ENCODE data around the gene USP10. TPM values are rescaled to one million over a fixed set of nuclear protein-coding genes. Genes with fewer than 3 reads are reported as not detected.

USP10 gene
- total and polyA plus RNA-seq, 9 donors = 30.6 to 73.4 (median 57.3) TPM

GRCh38 chr16:84712138-84712671, 12.4 kb downstream of the USP10 start:
- H3K27ac ChIP-seq (ENCODE audit: low read length) = no peak overlapping the region
- no peaks in the 10 kb centered on the region for H3K36me3 ChIP-seq (ENCODE audit: control insufficient read depth, insufficient read depth, low read length)
- 78% methylated on average over 6 of the region's 8 CpGs for WGBS (ENCODE audit: insufficient coverage)
- no peaks in the 10 kb centered on the region for H3K27me3 ChIP-seq (ENCODE audit: control insufficient read depth, insufficient read depth, low read length)
- DNase-seq = no peak
- no peak overlapping the region for H3K4me3 ChIP-seq (ENCODE audit: low read length)
- H3K9me3 ChIP-seq (replicated peaks; ENCODE audit: control insufficient read depth, low read depth, low read length) = no peaks in the 10 kb centered on the region
- peaks cover 11% of the 10 kb centered on the region for H3K4me1 ChIP-seq (ENCODE audit: control insufficient read depth, insufficient read depth, low read length)

GRCh38 chr16:84712801-84713775, 13.3 kb downstream of the USP10 start:
- H3K27me3 ChIP-seq (ENCODE audit: control insufficient read depth, insufficient read depth, low read length) = no peaks in the 10 kb centered on the region
- H3K4me1 ChIP-seq (ENCODE audit: control insufficient read depth, insufficient read depth, low read length) = peaks cover 11% of the 10 kb centered on the region
- H3K9me3 ChIP-seq (replicated peaks; ENCODE audit: control insufficient read depth, low read depth, low read length) = no peaks in the 10 kb centered on the region
- no peak for DNase-seq
- no peak overlapping the region for H3K4me3 ChIP-seq (ENCODE audit: low read length)
- WGBS (ENCODE audit: insufficient coverage) = 90% methylated on average over 7 of the region's 13 CpGs
- H3K27ac ChIP-seq (ENCODE audit: low read length) = no peak overlapping the region
- no peaks in the 10 kb centered on the region for H3K36me3 ChIP-seq (ENCODE audit: control insufficient read depth, insufficient read depth, low read length)

DNA sequence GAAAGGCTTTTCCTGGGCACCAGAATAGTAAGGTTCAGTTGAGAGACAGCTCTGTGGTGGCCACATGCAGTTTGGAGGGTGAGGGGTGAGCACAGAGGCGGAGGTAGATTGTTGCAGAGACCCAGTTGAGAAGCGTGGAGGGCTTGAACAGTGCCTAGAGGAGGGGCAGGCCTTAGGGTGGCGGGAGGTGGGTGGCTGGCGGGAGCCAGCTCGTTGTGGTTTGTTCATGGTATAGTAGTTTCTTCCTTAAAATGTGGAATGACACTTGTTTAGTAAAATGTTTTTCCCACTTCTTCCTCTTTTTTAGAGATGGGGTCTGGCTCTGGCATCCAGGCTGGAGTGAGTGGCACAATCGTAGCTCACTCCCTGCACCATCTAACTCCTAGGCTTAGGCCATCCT, 14.2 kb downstream of the USP10 start:
- Histone ChIP-seq H3K36me3 (ENCODE audit: control insufficient read depth, insufficient read depth, low read length) (no peaks in the 10 kb centered on the region), H3K4me1 (ENCODE audit: control insufficient read depth, insufficient read depth, low read length) (peaks cover 11% of the 10 kb centered on the region), H3K9me3 (replicated peaks; ENCODE audit: control insufficient read depth, low read depth, low read length) (no peaks in the 10 kb centered on the region), H3K4me3 (ENCODE audit: low read length) (no peak overlapping the region), H3K27ac (ENCODE audit: low read length) (no peak overlapping the region), H3K27me3 (ENCODE audit: control insufficient read depth, insufficient read depth, low read length) (no peaks in the 10 kb centered on the region)
- WGBS (ENCODE audit: insufficient coverage) = 76% methylated on average over 2 of the region's 6 CpGs
- no peak for DNase-seq

DNA sequence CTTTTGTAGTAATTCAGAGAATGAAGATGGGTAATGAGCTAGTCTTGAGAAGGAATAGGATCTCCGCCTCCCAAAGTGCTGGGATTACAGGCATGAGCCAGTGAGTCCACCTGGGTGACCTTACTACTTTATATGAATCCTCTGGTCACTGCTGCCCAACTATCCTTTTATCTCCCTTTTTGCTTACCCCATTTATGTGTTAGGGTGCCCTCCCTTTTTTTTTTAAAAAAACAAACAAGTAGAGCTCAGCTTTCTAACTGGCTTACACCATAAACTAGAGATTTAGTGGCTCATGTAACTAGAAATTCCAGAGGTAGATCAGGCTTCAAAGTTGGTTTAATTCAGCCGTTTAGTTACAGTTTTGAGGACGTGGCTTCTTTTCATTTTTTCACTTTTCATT, 15.6 kb downstream of the USP10 start:
- no peak overlapping the region for H3K27ac ChIP-seq (ENCODE audit: low read length)
- no peak for DNase-seq
- 87% methylated on average over 3 of the region's 3 CpGs for WGBS (ENCODE audit: insufficient coverage)
- peaks cover 13% of the 10 kb centered on the region for H3K4me1 ChIP-seq (ENCODE audit: control insufficient read depth, insufficient read depth, low read length)
- H3K9me3 ChIP-seq (replicated peaks; ENCODE audit: control insufficient read depth, low read depth, low read length) = no peaks in the 10 kb centered on the region
- H3K27me3 ChIP-seq (ENCODE audit: control insufficient read depth, insufficient read depth, low read length) = no peaks in the 10 kb centered on the region
- H3K4me3 ChIP-seq (ENCODE audit: low read length) = no peak overlapping the region
- no peaks in the 10 kb centered on the region for H3K36me3 ChIP-seq (ENCODE audit: control insufficient read depth, insufficient read depth, low read length)

DNA sequence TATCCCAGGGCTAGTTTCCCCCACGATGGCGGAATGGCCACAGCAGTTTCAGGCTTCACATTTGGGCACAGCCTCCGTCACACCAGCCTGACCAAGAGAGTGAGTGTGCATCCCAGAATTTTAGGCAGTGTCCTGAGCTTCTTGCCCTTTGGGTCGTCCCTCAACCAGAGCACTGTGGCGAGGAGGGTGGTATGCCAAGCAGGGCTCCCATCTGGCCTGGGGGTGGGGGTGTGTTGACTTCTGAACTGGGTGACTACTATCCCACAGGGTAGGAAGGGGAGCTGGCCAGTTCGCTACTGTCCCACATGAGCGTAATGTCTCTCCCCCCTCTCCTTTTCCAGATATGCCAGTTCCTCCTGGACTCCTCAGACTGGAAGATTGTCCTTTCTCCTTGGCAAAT, 16.1 kb downstream of the USP10 start:
- H3K4me3 ChIP-seq (ENCODE audit: low read length) = no peak overlapping the region
- no peaks in the 10 kb centered on the region for H3K36me3 ChIP-seq (ENCODE audit: control insufficient read depth, insufficient read depth, low read length)
- no peaks in the 10 kb centered on the region for H3K9me3 ChIP-seq (replicated peaks; ENCODE audit: control insufficient read depth, low read depth, low read length)
- WGBS (ENCODE audit: insufficient coverage) = 89% methylated on average over 5 of the region's 7 CpGs
- no peak for DNase-seq
- H3K27me3 ChIP-seq (ENCODE audit: control insufficient read depth, insufficient read depth, low read length) = no peaks in the 10 kb centered on the region
- peaks cover 13% of the 10 kb centered on the region for H3K4me1 ChIP-seq (ENCODE audit: control insufficient read depth, insufficient read depth, low read length)
- no peak overlapping the region for H3K27ac ChIP-seq (ENCODE audit: low read length)

DNA sequence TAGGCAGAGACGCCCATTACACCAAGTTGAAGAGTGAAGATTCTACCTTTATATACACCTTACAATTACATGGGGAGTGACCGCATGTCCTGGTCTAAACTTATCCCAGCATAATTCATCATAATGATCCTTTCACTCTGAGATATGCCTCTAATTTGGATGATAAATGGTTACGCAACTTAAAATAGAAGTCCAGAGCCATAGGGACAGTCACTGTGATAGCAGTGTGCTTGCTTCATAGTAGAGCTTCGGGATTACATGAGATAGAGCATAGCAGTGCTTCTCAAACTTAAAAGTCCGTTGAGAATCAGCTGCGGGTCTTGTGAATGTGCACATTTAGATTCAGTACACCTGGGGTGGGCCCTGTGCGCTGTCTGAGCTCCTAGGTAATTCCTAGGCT, 16.9 kb downstream of the USP10 start:
- Histone ChIP-seq H3K36me3 (ENCODE audit: control insufficient read depth, insufficient read depth, low read length) (no peaks in the 10 kb centered on the region), H3K27ac (ENCODE audit: low read length) (no peak overlapping the region), H3K9me3 (replicated peaks; ENCODE audit: control insufficient read depth, low read depth, low read length) (no peaks in the 10 kb centered on the region), H3K27me3 (ENCODE audit: control insufficient read depth, insufficient read depth, low read length) (no peaks in the 10 kb centered on the region), H3K4me1 (ENCODE audit: control insufficient read depth, insufficient read depth, low read length) (peaks cover 13% of the 10 kb centered on the region), H3K4me3 (ENCODE audit: low read length) (no peak overlapping the region)
- WGBS (ENCODE audit: insufficient coverage) = 87% methylated on average over 5 of the region's 7 CpGs
- DNase-seq = no peak

- peaks cover 13% of the 10 kb centered on the region for H3K4me1 ChIP-seq (ENCODE audit: control insufficient read depth, insufficient read depth, low read length)
These were observed 17.7 kb downstream of the USP10 start for GRCh38 chr16:84717484-84717883.

DNA sequence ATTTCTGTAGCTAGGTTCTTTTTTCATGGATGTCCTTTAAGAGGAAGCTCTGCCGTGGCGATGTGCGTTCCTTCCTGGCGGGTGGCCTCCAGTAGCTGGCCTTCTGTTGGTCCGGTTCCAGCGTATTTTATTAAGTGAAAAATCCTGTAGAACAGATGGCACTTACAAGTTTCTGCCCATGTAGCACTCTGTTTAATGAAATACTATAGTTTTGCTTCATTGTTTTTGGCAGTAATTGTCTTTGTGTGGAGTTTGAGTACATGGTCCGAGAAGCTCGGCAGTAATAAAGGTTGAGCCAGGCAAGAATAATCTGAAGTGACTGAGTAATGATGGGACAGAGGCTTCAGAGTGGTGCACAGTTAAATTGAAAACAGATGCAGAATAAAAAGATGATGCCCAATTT, 20.4 kb downstream of the USP10 start:
- no peak overlapping the region for H3K27ac ChIP-seq (ENCODE audit: low read length)
- WGBS (ENCODE audit: insufficient coverage) = 56% methylated on average over 2 of the region's 8 CpGs
- peaks cover 2% of the 10 kb centered on the region for H3K4me1 ChIP-seq (ENCODE audit: control insufficient read depth, insufficient read depth, low read length)
- DNase-seq = peak; percentile 34
- H3K4me3 ChIP-seq (ENCODE audit: low read length) = no peak overlapping the region
- H3K27me3 ChIP-seq (ENCODE audit: control insufficient read depth, insufficient read depth, low read length) = no peaks in the 10 kb centered on the region
- H3K36me3 ChIP-seq (ENCODE audit: control insufficient read depth, insufficient read depth, low read length) = no peaks in the 10 kb centered on the region
- H3K9me3 ChIP-seq (replicated peaks; ENCODE audit: control insufficient read depth, low read depth, low read length) = no peaks in the 10 kb centered on the region

More at GRCh38 chr16:84717484-84717883, 17.7 kb downstream of the USP10 start:
- H3K9me3 ChIP-seq (replicated peaks; ENCODE audit: control insufficient read depth, low read depth, low read length) = no peaks in the 10 kb centered on the region
- no peaks in the 10 kb centered on the region for H3K27me3 ChIP-seq (ENCODE audit: control insufficient read depth, insufficient read depth, low read length)
- H3K36me3 ChIP-seq (ENCODE audit: control insufficient read depth, insufficient read depth, low read length) = no peaks in the 10 kb centered on the region
- 100% methylated on average over 1 of the region's 2 CpGs for WGBS (ENCODE audit: insufficient coverage)
- no peak overlapping the region for H3K4me3 ChIP-seq (ENCODE audit: low read length)
- DNase-seq = no peak
- H3K27ac ChIP-seq (ENCODE audit: low read length) = no peak overlapping the region

- WGBS (ENCODE audit: insufficient coverage) = 86% methylated on average over 1 of the region's 1 CpG
- H3K36me3 ChIP-seq (ENCODE audit: control insufficient read depth, insufficient read depth, low read length) = no peaks in the 10 kb centered on the region
- no peaks in the 10 kb centered on the region for H3K9me3 ChIP-seq (replicated peaks; ENCODE audit: control insufficient read depth, low read depth, low read length)
- peaks cover 11% of the 10 kb centered on the region for H3K4me1 ChIP-seq (ENCODE audit: control insufficient read depth, insufficient read depth, low read length)
- H3K27ac ChIP-seq (ENCODE audit: low read length) = no peak overlapping the region
- H3K27me3 ChIP-seq (ENCODE audit: control insufficient read depth, insufficient read depth, low read length) = no peaks in the 10 kb centered on the region
- no peak overlapping the region for H3K4me3 ChIP-seq (ENCODE audit: low read length)
- no peak for DNase-seq
These were observed 22.3 kb downstream of the USP10 start for GRCh38 chr16:84722068-84722467.

DNA sequence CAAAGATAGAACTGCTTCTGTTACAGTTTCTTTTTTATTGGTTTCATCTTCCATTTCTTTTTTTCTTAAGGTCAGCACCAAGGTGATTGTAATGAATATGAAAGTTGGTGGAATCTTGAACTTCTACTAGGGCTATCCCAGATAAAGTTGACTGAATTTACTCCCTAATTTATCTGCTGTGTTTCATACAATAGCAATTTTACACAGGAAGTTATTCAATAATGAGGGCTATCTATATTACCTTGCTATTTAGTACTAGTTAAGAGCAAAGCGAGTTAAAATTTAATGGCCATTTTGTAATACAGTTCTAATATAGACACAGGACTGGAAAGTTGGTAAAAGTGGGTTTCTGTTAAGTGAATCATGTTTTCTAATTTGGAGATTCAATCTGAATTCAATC, 24.1 kb downstream of the USP10 start:
- no peak for DNase-seq
- Histone ChIP-seq H3K4me1 (ENCODE audit: control insufficient read depth, insufficient read depth, low read length) (peaks cover 11% of the 10 kb centered on the region), H3K4me3 (ENCODE audit: low read length) (no peak overlapping the region), H3K27ac (ENCODE audit: low read length) (no peak overlapping the region), H3K27me3 (ENCODE audit: control insufficient read depth, insufficient read depth, low read length) (no peaks in the 10 kb centered on the region), H3K9me3 (replicated peaks; ENCODE audit: control insufficient read depth, low read depth, low read length) (no peaks in the 10 kb centered on the region), H3K36me3 (ENCODE audit: control insufficient read depth, insufficient read depth, low read length) (no peaks in the 10 kb centered on the region)
- WGBS (ENCODE audit: insufficient coverage) = no CpG with 5 or more reads among the region's 1 CpG

Measured in muscle of leg (tissue), 11 donors.